DOHH2 (cell line): ENCODE data around the gene METTL21C.

Experiments
- H3F3A ChIP-seq: fragments of 200-600 bp; sonication (generic), shearing (Covaris generic); 2 replicates; pipeline ENCODE4 v1.6.0; 2016; ENCODE audit warnings: antibody characterized with exemption, mild to moderate bottlenecking; ENCODE audit not compliant: control insufficient read depth, insufficient read depth
- H3K27ac ChIP-seq: fragments of 200-600 bp; sonication (generic); 2 replicates; pipeline ENCODE4 v1.5.1; 2014; ENCODE audit warnings: low read depth, mild to moderate bottlenecking, low read length, moderate library complexity
- H3K27me3 ChIP-seq: fragments of 200-600 bp; sonication (generic); 2 replicates; pipeline ENCODE4 v1.6.1; 2014; ENCODE audit warnings: mild to moderate bottlenecking, low read length, mixed read lengths; ENCODE audit not compliant: control insufficient read depth
- H3K36me3 ChIP-seq: fragments of 200-600 bp; sonication (generic); 2 replicates; pipeline ENCODE4 v1.6.1; 2014; ENCODE audit warnings: mild to moderate bottlenecking, low read length, moderate library complexity, mixed read lengths; ENCODE audit not compliant: control insufficient read depth
- H3K4me1 ChIP-seq: fragments of 200-600 bp; sonication (generic); 2 replicates; pipeline ENCODE4 v1.6.1; 2014; ENCODE audit warnings: mild to moderate bottlenecking, low read length, mixed read lengths; ENCODE audit not compliant: control insufficient read depth
- H3K4me2 ChIP-seq: fragments of 200-600 bp; sonication (generic); 2 replicates; pipeline ENCODE4 v1.6.0; 2014; ENCODE audit warnings: mild to moderate bottlenecking, low read length, moderate library complexity
- H3K4me3 ChIP-seq: fragments of 200-600 bp; sonication (generic); 2 replicates; pipeline ENCODE4 v1.5.1; 2014; ENCODE audit warnings: mild to moderate bottlenecking, low read length, mixed read lengths
- H3K79me2 ChIP-seq: fragments of 200-600 bp; sonication (generic); 2 replicates; pipeline ENCODE4 v1.6.1; 2014; ENCODE audit warnings: mild to moderate bottlenecking, low read length, mixed read lengths; ENCODE audit not compliant: control insufficient read depth
- H3K9me2 ChIP-seq: fragments of 200-600 bp; sonication (generic); replicated peaks from 2 replicates; pipeline ENCODE4 v1.6.1; 2014; ENCODE audit warnings: mild to moderate bottlenecking, low read length, mixed read lengths; ENCODE audit not compliant: control insufficient read depth
- H3K9me3 ChIP-seq: fragments of 200-600 bp; sonication (generic); 2 replicates; pipeline ENCODE4 v1.6.1; 2014; ENCODE audit warnings: antibody characterized with exemption, low read length, mixed read lengths; ENCODE audit not compliant: control insufficient read depth, insufficient read depth
- H4K20me1 ChIP-seq: fragments of 200-600 bp; sonication (generic); 2 replicates; pipeline ENCODE4 v1.6.0; 2014; ENCODE audit warnings: low read depth, mild to moderate bottlenecking, antibody characterized with exemption, low read length, moderate library complexity; ENCODE audit not compliant: control insufficient read depth, insufficient read depth
- EZH2phosphoT487 ChIP-seq: fragments of 200-600 bp; sonication (generic); IDR thresholded peaks from 2 replicates; pipeline ENCODE4 v1.6.1; 2017; ENCODE audit warnings: borderline replicate concordance, mild to moderate bottlenecking, antibody characterized with exemption, low read length, moderate library complexity, mixed read lengths
- TF ChIP-seq, protein P1 (sequence below): fragments of 200-600 bp; sonication (generic); IDR thresholded peaks from one replicate; pipeline ENCODE4 v1.5.1; 2014; ENCODE audit warnings: antibody characterized with exemption, mild to moderate bottlenecking, low read depth, low read length; ENCODE audit not compliant: poor library complexity, severe bottlenecking

The METTL21C gene

DNA sequence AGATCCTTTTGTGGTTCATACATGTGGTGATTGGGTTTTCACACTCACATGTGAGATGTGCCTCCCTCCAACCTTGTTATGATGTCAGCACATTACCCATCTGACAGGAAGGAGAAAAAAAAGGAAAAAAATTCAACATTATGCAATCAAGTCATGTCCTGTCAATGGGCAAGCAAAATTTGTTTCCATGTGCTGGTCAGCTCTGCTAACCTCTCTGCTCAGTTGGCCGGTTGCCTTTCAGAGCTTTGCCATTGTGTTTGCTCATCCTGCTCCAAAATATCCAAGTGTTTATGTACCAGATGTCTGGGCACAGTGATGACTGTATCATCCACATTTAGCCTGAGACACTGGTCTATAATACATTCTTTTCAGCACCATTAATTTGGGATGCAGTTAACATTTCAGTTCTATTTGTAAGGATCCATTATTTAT is 27.0 kb upstream of the METTL21C start:
- TF ChIP-seq EZH2phosphoT487: no peak
- TF ChIP-seq, protein P1, sequence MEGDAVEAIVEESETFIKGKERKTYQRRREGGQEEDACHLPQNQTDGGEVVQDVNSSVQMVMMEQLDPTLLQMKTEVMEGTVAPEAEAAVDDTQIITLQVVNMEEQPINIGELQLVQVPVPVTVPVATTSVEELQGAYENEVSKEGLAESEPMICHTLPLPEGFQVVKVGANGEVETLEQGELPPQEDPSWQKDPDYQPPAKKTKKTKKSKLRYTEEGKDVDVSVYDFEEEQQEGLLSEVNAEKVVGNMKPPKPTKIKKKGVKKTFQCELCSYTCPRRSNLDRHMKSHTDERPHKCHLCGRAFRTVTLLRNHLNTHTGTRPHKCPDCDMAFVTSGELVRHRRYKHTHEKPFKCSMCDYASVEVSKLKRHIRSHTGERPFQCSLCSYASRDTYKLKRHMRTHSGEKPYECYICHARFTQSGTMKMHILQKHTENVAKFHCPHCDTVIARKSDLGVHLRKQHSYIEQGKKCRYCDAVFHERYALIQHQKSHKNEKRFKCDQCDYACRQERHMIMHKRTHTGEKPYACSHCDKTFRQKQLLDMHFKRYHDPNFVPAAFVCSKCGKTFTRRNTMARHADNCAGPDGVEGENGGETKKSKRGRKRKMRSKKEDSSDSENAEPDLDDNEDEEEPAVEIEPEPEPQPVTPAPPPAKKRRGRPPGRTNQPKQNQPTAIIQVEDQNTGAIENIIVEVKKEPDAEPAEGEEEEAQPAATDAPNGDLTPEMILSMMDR: no peak

DNA sequence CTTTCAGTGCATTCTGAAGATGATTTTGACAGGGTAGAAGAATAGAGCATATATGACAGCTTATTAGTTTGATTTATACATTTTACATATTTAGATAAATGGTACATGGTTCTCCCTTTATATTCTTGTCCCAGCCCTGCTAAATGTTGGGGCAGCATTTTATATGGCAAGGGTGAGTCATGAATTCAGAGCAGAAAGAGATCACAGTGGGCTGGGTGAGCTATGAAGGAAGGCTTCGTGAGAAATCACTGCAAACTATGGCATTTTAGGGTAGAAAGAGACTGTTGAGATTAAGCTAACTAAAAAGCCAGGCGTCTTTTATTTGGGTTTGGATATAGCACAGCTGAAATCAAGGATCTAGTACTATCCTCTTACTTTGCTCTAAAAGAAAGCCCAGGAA is 23.9 kb upstream of the METTL21C start:
- H3K4me3 ChIP-seq: no peak overlapping the region
- no peaks in the 10 kb centered on the region for H3F3A ChIP-seq
- no peaks in the 10 kb centered on the region for H3K9me2 ChIP-seq
- TF ChIP-seq, protein P1: no peak
- no peak for TF ChIP-seq EZH2phosphoT487
- H3K79me2 ChIP-seq: no peaks in the 10 kb centered on the region
- H3K27me3 ChIP-seq: peaks cover 6% of the 10 kb centered on the region
- H3K27ac ChIP-seq: no peak overlapping the region
- H3K4me1 ChIP-seq: no peaks in the 10 kb centered on the region
- no peaks in the 10 kb centered on the region for H3K36me3 ChIP-seq
- no peaks in the 10 kb centered on the region for H4K20me1 ChIP-seq
- no peaks in the 10 kb centered on the region for H3K9me3 ChIP-seq
- no peak overlapping the region for H3K4me2 ChIP-seq

More for the DNA sequence above, 27.0 kb upstream of the METTL21C start:
- no peaks in the 10 kb centered on the region for H3K79me2 ChIP-seq
- no peaks in the 10 kb centered on the region for H3F3A ChIP-seq
- H3K4me3 ChIP-seq: no peak overlapping the region
- no peaks in the 10 kb centered on the region for H3K9me3 ChIP-seq
- no peaks in the 10 kb centered on the region for H4K20me1 ChIP-seq
- peaks cover 6% of the 10 kb centered on the region for H3K27me3 ChIP-seq
- H3K36me3 ChIP-seq: no peaks in the 10 kb centered on the region
- H3K9me2 ChIP-seq: no peaks in the 10 kb centered on the region
- no peak overlapping the region for H3K27ac ChIP-seq
- no peaks in the 10 kb centered on the region for H3K4me1 ChIP-seq
- H3K4me2 ChIP-seq: no peak overlapping the region

DNA sequence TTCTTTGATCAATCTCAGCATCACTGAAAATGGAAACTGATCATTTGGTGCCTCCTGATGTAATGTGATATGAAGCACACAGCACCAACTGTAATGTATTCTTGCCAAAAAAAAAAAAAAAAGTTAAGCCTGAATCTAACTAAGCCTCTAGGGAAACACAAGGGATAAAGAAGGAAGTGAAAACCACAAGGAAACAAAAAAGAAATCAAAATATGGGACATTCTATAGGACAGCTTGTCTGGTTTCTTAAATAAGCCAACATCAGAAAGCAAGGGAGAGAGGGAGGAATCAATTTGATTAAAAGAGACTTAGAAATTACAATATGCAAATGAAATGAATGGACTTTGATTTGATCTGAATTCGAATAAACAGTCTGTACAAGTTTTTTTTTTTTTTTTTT is 20.6 kb upstream of the METTL21C start:
- H4K20me1 ChIP-seq: no peaks in the 10 kb centered on the region
- H3F3A ChIP-seq: no peaks in the 10 kb centered on the region
- TF ChIP-seq, protein P1: no peak
- TF ChIP-seq EZH2phosphoT487: no peak
- no peaks in the 10 kb centered on the region for H3K79me2 ChIP-seq
- H3K4me2 ChIP-seq: no peak overlapping the region
- no peak overlapping the region for H3K4me3 ChIP-seq
- peaks cover 2% of the 10 kb centered on the region; the same call in 1 of the 2 replicates for H3K27me3 ChIP-seq
- H3K4me1 ChIP-seq: no peaks in the 10 kb centered on the region
- no peak overlapping the region for H3K27ac ChIP-seq
- no peaks in the 10 kb centered on the region for H3K9me3 ChIP-seq
- H3K9me2 ChIP-seq: no peaks in the 10 kb centered on the region
- H3K36me3 ChIP-seq: no peaks in the 10 kb centered on the region
